Measurements from ENCODE around the gene CENPP.
"Not testable (repeated sequence)": the region's sequence is repeated elsewhere in the genome, so short reads cannot be mapped to it uniquely, and the experiment has no call there.

- TF ChIP-seq CTCF (IDR thresholded peaks at IDR 0.05; ENCODE audit: insufficient read depth, low read length, poor library complexity, severe bottlenecking); EZH2phosphoT487 (conservative IDR thresholded peaks at IDR 0.05; ENCODE audit: low read length): not testable (repeated sequence)
Measured at GRCh38 chr9:92411157-92411556, 85.4 kb downstream of the CENPP start.
